NCI-H146 treated with DMSO at 0.1 percent for 48 hours (cell line): ENCODE measurements around the gene RDH16.
"Not testable (repeated sequence)": the region's sequence is repeated elsewhere in the genome, so short reads cannot be mapped to it uniquely, and the experiment has no call there.

Experiments used
- DNase-seq: peaks from one replicate; lab custom pipeline; 2025; ENCODE audit not compliant: unreplicated experiment; lab: John Stamatoyannopoulos, UW

Gene RDH16

DNA sequence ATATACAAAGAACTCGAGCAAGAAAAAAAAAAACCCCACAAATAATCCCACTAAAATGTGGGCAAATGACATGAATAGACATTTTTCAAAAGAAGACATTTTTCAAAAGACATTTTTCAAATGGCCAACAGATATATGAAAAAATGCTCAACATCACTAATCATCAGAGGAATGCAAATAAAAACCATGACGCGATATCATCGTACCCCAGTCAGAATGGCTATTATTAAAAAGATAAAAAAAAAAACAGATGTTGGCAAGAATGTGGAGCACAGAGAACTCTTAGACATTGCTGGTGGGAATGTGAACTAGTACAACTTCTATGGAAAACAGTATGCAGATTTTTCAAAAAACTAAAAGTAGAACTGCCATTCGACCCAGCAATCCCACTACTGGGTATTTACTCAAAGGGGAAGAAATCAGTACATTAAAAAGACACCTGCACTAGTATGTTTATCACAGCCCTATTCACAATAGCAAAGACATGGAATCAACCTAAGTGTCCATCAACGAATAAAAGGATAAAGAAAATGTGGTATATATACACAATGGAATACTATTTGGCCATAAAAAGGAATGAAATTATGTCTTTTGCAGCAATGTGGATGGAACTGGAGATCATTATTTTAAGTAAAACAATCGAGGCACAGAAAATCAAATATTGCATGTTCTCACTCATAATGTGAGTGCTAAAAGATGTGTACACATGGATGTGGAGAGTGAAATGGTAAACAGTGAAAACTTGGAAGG, 32.6 kb upstream of the RDH16 start:
- no peak for DNase-seq

DNA sequence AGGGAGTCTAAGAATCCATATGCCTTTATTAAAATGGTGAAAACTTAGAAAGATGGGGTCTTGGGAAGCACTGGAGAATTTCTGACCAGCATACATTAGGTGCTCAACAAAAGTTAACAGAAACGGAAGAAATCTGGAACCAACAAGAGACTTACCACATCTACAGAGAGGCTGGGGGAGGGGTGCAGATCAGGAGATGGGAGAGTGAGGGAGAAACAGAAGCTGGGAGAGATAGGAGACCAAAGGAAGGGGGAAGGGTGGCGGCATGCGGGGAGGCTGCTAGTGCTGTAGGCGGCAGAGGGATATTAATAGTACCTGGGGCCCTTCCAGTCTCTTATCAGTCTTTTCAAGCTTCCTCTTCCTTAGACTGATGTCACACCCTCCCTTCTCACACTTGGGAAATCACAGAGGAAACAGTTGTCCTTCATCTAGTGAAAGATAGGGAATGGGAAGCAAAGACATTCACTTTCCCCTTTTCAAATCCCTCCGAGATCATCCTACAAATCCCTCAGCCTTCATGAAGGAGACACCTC, 30.9 kb upstream of the RDH16 start:
- DNase-seq = no peak

DNA sequence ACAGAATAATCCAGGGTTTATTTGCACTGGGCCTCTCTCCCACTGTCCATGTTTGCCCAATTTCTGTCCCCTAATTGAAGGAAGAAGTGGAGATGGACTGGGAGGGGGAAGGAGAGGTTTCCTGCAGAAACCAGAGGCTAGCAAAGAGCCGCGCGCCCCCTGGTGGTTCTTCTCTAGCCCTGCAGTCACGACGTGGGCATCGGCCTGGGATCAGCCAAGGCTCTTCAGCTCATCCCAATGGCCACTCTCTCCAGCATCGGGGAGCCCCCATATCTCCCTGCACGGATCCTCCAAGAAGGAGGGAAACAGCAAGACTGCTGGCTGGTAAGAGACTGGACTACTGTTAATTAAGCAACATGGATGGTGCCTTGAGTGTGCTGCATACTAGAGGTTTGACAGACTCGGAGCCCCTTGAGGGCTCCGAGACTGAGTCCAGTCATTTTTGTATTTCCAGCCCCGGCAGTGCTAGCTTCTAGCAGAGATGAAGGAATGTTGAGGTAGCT, 30.2 kb upstream of the RDH16 start:
- DNase-seq = peak; percentile 71

DNA sequence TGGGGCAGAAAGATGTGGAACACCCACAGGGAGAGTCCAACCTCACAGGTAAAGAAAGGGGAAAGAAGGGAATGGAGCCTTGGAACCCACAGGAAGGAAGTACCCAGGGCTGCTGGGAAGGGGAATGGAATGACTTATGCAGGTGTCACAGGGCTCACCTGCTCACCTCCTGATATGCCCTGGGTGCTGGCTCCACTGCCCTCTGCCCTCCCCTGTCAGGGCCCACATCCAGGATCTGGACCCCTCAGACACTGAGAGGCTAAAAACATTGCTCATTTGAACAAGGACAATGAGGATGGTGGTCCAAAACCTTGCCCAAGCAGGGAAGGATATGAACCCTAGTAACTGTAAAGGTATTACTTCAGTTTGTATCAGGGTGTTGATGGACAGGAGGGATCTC, 29.6 kb upstream of the RDH16 start:
- DNase-seq = no peak

DNA sequence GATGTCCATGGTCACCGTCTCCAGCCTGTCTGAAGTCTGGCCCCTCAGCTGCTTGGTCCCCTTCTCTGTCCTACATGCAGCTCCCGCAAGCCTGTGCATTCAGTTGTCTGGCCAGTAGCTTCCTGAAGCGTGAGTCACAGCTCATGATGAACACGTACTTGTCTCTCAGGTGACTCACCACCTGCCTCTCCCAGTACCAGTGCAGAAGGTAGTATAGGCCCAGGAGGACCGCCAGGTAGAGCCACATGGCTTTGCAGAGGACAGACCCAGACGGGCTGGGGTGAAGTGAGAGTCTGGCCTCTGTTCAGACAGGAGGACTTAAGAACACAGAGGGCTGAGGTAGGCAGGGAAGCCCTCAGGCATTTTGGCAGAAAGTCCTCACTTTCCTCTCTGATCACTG, 28.3 kb upstream of the RDH16 start:
- not testable (repeated sequence) for DNase-seq

DNA sequence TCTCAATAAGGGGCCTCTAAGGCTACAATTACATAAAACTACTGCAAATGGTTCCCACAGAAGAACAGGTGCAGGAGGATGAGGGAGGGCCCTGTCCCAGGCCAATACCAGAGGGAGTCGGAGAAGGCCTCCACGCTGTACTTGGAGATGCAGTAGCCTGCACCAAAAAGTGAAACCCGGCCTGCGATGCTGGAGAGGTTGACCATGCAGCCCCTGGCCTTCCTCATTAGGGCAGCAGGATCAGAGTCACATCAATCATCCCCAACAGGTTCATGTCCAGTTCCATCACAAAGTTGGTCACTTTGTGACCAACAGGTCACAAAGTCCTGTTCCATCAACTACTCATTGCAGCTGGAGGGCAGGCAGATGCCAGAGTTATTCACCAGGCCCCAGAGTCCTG, 26.0 kb upstream of the RDH16 start:
- DNase-seq = no peak

DNA sequence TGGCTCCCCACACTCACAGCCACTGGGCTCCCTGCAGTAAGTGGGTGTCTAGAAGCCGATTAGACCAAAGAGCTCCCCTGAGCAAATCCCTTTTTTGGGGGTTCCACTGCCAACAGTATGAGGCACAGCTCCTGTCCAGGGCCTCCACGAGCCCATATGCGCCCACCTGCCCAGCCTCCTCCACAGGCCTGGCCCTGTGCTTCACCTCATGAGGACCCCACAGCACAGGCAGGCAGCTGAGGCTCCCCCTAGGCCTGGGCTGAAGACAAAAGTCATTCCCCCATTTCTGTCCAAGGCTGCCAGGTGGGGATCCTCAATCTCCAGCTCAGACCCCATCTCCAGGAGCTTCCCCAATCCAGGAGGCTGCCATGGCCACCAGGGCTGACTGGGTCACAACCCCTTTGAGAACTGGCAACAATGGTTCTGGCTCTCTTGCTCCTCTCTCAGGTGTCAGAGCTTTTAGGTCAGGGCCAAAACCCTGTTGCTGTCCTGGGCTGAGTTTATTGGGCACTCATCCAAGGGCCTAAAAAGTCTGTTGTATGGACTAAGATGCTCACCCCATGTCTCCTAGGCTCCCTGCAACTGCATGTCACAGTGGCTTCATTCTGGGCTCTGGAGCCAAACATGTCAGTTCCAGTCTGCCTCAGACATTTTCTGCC, 25.3 kb upstream of the RDH16 start:
- DNase-seq = not testable (repeated sequence)

DNA sequence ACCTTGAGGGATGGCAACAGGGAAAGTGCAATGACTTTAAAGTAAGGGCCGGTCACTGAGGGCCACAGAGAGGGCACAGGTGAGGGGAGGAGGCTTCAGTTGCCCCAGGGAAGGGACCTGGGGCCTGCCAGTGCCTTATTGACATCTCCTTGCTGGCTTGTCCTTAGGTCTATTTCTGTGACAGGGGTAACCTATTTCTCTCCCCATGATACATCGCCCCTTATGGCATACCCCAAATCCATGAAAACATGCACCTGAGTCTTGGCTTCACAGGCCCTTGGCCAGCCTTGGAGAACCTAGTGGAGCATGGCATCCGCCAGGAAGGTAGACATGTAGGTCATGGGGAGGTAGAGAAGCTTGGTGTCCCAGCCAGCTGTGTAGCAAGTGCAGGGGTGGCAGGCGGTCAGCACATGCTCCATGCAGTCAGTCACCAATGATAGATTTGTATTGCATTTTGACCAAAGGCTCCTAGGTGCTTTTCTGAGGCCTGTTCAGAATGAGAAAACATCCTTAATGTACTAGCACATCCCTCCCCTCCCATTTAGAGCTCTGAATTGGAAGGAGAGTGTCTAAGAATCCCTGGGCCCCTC, 23.6 kb upstream of the RDH16 start:
- DNase-seq = no peak

DNA sequence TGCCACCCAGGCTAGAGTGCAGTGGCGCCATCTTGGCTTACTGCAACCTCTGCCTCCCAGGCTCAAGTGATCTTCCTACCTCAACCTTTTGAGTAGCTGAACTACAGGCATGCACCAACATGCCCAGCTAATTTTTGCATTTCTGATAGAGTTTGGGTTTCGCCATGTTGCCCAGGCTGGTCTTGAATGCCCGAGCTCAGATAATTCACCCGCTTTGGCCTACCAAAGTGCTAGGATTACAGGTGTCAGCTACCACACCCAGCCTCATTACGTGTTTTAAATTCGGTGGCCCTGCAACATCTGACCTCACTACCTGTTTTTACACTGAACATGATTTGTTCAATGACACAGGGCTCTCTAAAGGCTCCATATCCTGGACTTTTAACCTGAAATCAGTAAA, 22.9 kb upstream of the RDH16 start:
- no peak for DNase-seq

DNA sequence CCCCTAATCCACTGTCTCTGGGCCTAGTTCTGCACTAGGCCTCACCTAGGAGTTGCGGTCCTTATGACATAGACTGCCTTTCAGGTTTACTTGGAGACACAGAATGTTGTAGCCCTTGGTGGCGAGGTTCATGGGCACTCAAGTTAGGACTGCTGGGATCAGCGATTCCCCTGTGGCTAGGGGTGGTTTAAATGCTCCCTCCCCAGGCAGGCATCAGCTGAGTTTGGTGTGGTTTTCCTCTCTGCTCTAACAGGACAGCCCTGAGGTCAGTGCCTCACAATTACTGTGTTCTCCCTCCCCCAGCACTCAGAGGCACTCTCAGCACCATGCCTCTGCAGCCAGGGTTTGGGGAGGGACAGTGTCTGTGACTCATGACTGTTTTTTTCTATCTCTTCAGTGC, 22.2 kb upstream of the RDH16 start:
- no peak for DNase-seq

DNA sequence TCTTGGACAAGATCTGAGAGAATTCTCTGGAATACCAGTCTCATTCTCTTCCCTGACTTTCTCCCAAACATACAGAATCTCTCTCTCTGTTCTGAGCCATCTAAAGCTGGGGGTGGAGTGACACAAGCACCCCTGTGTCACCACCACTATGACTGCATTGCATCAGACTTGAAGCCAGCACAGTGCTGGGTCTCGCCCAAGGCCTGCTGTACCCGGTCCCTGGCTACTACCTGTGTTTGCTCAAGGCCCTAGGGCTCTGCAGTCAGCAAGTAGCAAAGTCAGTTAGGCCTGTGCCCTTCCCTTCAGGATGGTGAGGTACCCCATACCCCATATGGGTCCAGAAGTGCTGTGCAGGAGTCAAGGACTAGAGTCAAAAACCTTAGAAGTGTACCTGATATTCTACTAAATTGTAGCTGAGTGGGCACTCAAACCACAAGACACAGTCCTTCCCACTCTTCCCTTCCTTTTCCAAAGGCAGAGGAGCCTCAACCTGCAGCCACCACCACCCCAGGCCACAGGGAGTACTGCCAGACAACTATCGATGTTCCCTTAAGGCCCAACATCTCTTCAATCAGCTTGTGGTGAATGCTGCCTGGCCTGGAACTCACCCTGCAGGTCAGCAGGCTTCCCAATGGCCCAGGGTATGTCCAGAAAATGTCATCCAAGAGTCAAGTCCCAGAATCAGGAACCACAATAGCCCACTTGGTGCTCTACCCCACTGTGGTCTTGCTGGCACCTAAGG, 21.2 kb upstream of the RDH16 start:
- DNase-seq = no peak

DNA sequence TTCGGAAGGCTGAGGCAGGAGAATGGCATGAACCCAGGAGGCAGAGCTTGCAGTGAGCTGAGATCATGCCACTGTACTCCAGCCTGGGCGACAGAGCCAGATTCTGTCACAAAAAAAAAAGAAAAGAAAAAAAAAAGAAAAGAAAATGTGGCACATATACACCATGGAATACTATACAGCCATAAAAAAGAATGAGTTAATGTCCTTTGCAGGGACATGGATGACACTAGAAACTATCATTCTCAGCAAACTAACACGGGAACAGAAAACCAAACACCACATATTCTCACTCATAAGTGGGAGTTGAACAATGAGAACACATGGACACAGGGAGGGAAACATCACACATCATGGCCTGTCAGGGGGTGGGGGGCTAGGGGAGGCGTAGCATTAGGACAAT, 20.0 kb upstream of the RDH16 start:
- not testable (repeated sequence) for DNase-seq

DNA sequence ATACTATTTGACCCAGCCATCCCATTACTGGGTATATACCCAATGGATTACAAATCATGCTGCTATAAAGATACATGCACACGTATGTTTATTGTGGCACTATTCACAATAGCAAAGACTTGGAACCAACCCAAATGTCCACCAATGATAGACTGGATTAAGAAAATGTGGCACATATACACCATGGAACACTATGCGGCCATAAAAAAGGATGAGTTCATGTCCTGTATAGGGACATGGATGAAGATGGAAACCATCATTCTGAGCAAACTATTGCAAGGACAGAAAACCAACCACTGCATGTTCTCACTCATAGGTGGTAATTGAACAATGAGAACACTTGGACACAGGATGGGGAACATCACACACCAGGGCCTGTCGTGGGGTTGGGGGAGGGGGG, 16.8 kb upstream of the RDH16 start:
- DNase-seq = not testable (repeated sequence)

DNA sequence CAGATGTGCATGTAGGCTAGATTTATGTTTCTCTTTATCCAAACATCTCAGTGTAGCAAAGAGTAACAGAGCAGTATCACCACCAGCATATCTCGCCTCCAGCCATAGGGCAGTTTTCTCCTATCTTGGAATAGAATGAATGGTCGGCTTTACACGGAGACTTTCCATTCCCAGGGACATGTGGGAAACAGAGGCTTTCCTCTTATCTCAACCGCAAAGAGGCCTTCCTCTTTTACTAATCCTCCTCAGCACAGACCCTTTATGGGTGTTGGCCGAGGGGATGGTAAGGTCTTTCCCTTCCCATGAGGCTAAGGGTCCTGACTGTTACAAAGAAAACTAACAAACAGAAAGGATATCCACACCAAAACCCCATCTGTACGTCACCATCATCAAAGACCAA, 11.5 kb upstream of the RDH16 start:
- DNase-seq = not testable (repeated sequence)

DNA sequence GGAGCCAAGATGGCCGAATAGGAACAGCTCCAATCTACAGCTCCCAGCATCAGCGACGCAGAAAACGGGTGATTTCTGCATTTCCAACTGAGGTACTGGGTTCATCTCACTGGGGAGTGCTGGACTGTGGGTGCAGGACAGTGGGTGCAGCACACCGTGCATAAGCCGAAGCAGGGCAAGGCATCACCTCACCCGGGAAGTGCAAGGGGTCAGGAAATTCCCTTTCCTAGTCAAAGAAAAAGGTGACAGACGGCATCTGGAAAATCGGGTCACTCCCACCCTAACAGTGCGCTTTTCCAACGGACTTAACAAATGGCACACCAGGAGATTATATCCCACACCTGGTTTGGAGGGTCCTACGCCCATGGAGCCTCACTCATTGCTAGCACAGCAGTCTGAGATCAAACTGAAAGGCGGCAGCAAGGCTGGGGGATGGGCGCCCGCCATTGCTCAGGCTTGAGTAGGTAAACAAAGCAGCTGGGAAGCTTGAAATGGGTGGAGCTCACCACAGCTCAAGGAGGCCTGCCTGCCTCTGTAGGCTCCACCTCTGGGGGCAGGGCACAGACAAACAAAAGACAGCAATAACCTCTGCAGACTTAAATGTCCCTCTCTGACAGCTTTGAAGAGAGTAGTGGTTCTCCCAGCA, 8.7 kb upstream of the RDH16 start:
- not testable (repeated sequence) for DNase-seq

DNA sequence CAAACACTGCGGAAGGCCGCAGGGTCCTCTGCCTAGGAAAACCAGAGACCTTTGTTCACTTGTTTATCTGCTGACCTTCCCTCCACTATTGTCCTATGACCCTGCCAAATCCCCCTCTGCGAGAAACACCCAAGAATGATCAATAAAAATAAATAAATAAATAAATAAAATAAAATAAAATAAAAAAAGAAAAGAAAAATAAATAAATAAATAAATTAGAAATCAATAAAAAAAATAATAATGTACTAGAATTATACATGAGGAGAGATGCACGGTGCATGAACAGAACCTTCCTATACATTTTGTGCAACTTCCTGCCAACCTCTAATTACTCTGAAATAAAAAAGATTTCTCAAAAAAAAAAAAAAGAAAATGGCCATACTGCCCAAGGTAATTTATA, 7.7 kb upstream of the RDH16 start:
- DNase-seq = not testable (repeated sequence)

DNA sequence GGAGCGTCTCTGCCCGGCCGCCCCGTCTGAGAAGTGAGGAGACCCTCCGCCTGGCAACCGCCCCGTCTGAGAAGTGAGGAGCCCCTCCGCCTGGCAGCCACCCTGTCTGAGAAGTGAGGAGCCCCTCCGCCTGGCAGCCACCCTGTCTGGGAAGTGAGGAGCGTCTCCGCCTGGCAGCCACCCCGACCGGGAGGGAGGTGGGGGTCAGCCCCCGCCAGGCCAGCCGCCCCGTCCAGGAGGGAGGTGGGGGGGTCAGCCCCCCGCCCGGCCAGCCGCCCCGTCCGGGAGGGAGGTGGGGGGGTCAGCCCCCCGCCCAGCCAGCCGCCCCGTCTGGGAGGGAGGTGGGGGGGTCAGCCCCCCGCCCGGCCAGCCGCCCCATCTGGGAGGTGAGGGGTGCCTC, 6.1 kb upstream of the RDH16 start:
- not testable (repeated sequence) for DNase-seq

DNA sequence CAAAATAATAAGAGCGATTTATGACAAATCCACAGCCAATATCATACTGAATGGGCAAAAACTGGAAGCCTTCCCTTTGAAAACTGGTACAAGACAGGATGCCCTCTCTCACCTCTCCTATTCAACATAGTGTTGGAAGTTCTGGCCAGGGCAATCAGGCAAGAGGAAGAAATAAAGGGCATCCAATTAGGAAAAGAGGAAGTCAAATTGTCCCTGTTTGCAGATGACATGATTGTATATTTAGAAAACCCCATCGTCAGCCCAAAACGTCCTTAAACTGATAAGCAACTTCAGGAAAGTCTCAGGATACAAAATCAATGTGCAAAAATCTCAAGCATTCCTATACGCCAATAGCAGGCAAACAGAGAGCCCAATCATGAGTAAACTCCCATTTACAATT, 4.8 kb upstream of the RDH16 start:
- DNase-seq = not testable (repeated sequence)

DNA sequence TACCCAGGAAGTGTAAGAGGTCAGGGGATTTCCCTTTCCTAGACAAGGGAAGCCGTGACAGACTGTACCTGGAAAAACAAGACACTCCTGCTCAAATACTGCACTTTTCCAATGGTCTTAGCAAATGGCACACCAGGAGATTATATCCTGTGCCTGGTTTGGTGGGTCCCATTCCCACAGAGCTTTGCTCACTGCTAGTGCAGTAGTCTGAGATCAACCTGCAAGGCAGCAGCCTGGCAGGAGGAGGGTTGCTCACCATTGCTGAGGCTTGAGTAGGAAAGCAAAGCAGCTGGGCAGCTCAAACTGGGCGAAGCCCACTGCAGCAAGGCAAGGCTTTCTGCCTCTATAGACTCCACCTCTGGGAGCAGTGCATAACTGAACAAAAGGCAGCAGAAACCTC, 1.0 kb upstream of the RDH16 start:
- no peak for DNase-seq

DNA sequence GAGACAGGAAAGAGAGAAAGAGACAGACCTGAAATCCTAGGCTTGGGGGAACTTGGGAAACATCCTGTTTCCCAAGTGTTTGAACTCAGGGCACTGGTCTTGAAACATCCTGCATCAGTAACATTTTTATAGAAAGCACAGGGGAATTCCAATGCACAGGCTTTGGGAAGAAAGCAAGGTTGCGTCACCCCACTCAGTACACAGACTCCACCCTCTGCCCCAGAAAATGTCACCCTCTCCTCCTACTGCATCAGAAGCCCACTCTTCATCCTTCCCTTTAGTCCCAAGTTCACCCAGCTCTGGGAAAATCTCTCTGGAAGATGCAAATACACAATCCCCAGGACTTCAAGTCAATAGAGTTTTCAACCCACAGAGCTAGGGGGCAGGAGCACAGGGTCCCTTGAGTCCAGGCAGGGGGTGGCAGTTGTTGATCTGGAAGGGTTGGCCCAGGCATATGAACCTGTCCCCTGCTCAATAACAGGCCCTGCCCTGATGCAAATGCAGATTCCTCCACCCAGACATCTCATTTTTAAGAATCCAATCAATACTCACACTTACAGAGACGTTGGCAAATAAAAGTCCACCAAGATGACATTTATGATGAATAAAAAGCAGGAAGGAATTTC, 1.7 kb downstream of the RDH16 start:
- DNase-seq = no peak
